Tibial nerve (tissue), 4 donors: Measurements from ENCODE around the gene TSPO. TPM values are rescaled to one million over a fixed set of nuclear protein-coding genes. Genes with fewer than 3 reads are reported as not detected.

ENCODE experiments used
- DNase-seq, 2 donors: peaks; one replicate each; pipeline ENCODE4 v3.0.0-alpha.2; 2019; ENCODE audit warnings: low spot score in 2 of 2
- H3K27ac ChIP-seq, 4 donors: fragments of 200-600 bp; sonication (generic) in 3 of 4; one replicate each; pipeline ENCODE4 v1.5.1; 2017 to 2019; ENCODE audit warnings: mild to moderate bottlenecking in 1 of 4
- H3K27me3 ChIP-seq, 2 donors: fragments of 200-600 bp; sonication (generic) in 1 of 2; one replicate each; pipeline versions ENCODE4 v1.5.1 to v1.6.0; 2017 to 2019
- H3K36me3 ChIP-seq, 3 donors: fragments of 200-600 bp; sonication (generic); one replicate each; pipeline ENCODE4 v1.5.1; 2018 to 2019
- H3K4me1 ChIP-seq, 4 donors: fragments of 200-600 bp; sonication (generic) in 3 of 4; one replicate each; pipeline ENCODE4 v1.5.1; 2017 to 2019
- H3K4me3 ChIP-seq, 4 donors: fragments of 200-600 bp; sonication (generic) in 3 of 4; one replicate each; pipeline ENCODE4 v1.5.1; 2017 to 2019; ENCODE audit warnings: mild to moderate bottlenecking in 1 of 4, moderate library complexity in 1 of 4
- H3K9me3 ChIP-seq, 4 donors: fragments of 200-600 bp; sonication (generic) in 3 of 4; one replicate each; pipeline ENCODE4 v1.5.1; 2017 to 2019
- CTCF ChIP-seq, 5 experiments: fragments of 200-600 bp in 3 of 5; fragments of 450-650 bp in 2 of 5; sonication (generic) in 3 of 5; IDR thresholded peaks; one replicate each; pipeline ENCODE4 v1.5.1; 2016 to 2019; ENCODE audit warnings: antibody characterized with exemption in 5 of 5, mild to moderate bottlenecking in 3 of 5, moderate library complexity in 2 of 5
- EP300 ChIP-seq, 2 donors: sonication (generic); formaldehyde crosslinking; IDR thresholded peaks; one replicate each; pipeline ENCODE4 v1.6.1; 2017; ENCODE audit warnings: antibody characterized with exemption in 2 of 2, mild to moderate bottlenecking in 1 of 2
- POLR2A ChIP-seq, 2 donors: fragments of 450-650 bp; IDR thresholded peaks; one replicate each; pipeline ENCODE4 v1.6.1; 2017; ENCODE audit warnings: antibody characterized with exemption in 2 of 2, mild to moderate bottlenecking in 2 of 2, moderate library complexity in 2 of 2
- WGBS, 2 donors: methylation state at CpG; one replicate each; pipeline ENCODE4 v1.1.5; 2018; 5-methylcytosine and 5-hydroxymethylcytosine counted together
- total RNA-seq, 4 donors: library from RNA; depleted of rRNA; stranded (reverse); fragments of >200 nt; gene quantifications; one replicate each; pipeline ENCODE4 v1.1.0, GENCODE V29; 2016

TSPO gene
- total RNA-seq, 4 donors from 2014 or later = 399 to 538 (median 485) TPM

- no peak for DNase-seq
- no peaks in the 10 kb centered on the region for H3K9me3 ChIP-seq
- 85 to 93% methylated on average over 9 of the region's 9 CpGs for WGBS, 2 donors
- H3K4me1 ChIP-seq = peaks cover 0 to 27% (median 6%) of the 10 kb centered on the region in 4 donors
- H3K4me3 ChIP-seq = no peak overlapping the region
- no peaks in the 10 kb centered on the region for H3K27me3 ChIP-seq
- no peak for TF ChIP-seq POLR2A (IDR thresholded peaks at IDR 0.05)
- TF ChIP-seq CTCF (IDR thresholded peaks at IDR 0.05) = no peak
- TF ChIP-seq EP300 (IDR thresholded peaks at IDR 0.05) = no peak
- H3K27ac ChIP-seq = no peak overlapping the region
- H3K36me3 ChIP-seq = peaks cover 0 to 73% (median 0%) of the 10 kb centered on the region in 3 donors
These were observed 18.0 kb upstream of the TSPO start for GRCh38 chr22:43133401-43133800.

- 94 to 98% methylated on average over 4 of the region's 4 CpGs for WGBS, 2 donors
- Histone ChIP-seq H3K27me3 (no peaks in the 10 kb centered on the region), H3K4me1 (peaks cover 0 to 18% (median under 1%) of the 10 kb centered on the region in 4 donors), H3K27ac (no peak overlapping the region), H3K4me3 (no peak overlapping the region), H3K9me3 (no peaks in the 10 kb centered on the region), H3K36me3 (peaks cover 0 to 85% (median 0%) of the 10 kb centered on the region in 3 donors)
- TF ChIP-seq EP300 (IDR thresholded peaks at IDR 0.05) = no peak
- no peak for TF ChIP-seq POLR2A (IDR thresholded peaks at IDR 0.05)
- no peak for TF ChIP-seq CTCF (IDR thresholded peaks at IDR 0.05)
- DNase-seq = no peak
These were observed 16.8 kb upstream of the TSPO start for GRCh38 chr22:43134553-43134952.

- WGBS, 2 donors = 85 to 89% methylated on average over 5 of the region's 5 CpGs
- TF ChIP-seq EP300 (IDR thresholded peaks at IDR 0.05) (no peak), CTCF (IDR thresholded peaks at IDR 0.05) (no peak), POLR2A (IDR thresholded peaks at IDR 0.05) (no peak)
These were observed 15.8 kb upstream of the TSPO start for GRCh38 chr22:43135565-43135964.

GRCh38 chr22:43136255-43136654 is 15.1 kb upstream of the TSPO start:
- Histone ChIP-seq H3K4me1 (peaks cover 0 to 22% (median 0%) of the 10 kb centered on the region in 4 donors), H3K27me3 (no peaks in the 10 kb centered on the region), H3K4me3 (no peak overlapping the region), H3K36me3 (peaks cover 0 to 98% (median 0%) of the 10 kb centered on the region in 3 donors), H3K27ac (no peak overlapping the region), H3K9me3 (no peaks in the 10 kb centered on the region)
- TF ChIP-seq POLR2A (IDR thresholded peaks at IDR 0.05) = no peak
- TF ChIP-seq CTCF (IDR thresholded peaks at IDR 0.05) = peak; percentile 14 to 32 (median 27)
- TF ChIP-seq EP300 (IDR thresholded peaks at IDR 0.05) = no peak
- DNase-seq = no peak
- WGBS, 2 donors = 40 to 43% methylated on average over 9 of the region's 9 CpGs

More at GRCh38 chr22:43135565-43135964, 15.8 kb upstream of the TSPO start:
- H3K27ac ChIP-seq = no peak overlapping the region
- no peak for DNase-seq
- no peak overlapping the region for H3K4me3 ChIP-seq
- H3K27me3 ChIP-seq = no peaks in the 10 kb centered on the region
- no peaks in the 10 kb centered on the region for H3K9me3 ChIP-seq
- H3K4me1 ChIP-seq = peaks cover 0 to 17% (median 0%) of the 10 kb centered on the region in 4 donors
- peaks cover 0 to 95% (median 0%) of the 10 kb centered on the region in 3 donors for H3K36me3 ChIP-seq

GRCh38 chr22:43136801-43137200 is 14.6 kb upstream of the TSPO start:
- H3K36me3 ChIP-seq = peaks cover 0 to 93% (median 0%) of the 10 kb centered on the region in 3 donors
- no peak overlapping the region for H3K27ac ChIP-seq
- DNase-seq = no peak
- peaks cover 0 to 23% (median 2%) of the 10 kb centered on the region in 4 donors for H3K4me1 ChIP-seq
- H3K27me3 ChIP-seq = no peaks in the 10 kb centered on the region
- TF ChIP-seq CTCF (IDR thresholded peaks at IDR 0.05) = no peak
- TF ChIP-seq EP300 (IDR thresholded peaks at IDR 0.05) = no peak
- TF ChIP-seq POLR2A (IDR thresholded peaks at IDR 0.05) = no peak
- H3K9me3 ChIP-seq = no peaks in the 10 kb centered on the region
- H3K4me3 ChIP-seq = no peak overlapping the region
- WGBS, 2 donors = 75 to 78% methylated on average over 10 of the region's 10 CpGs
